HG02981 (cell line): Measurements from ENCODE around the gene CFAP107.
"Not testable (repeated sequence)": the region's sequence is repeated elsewhere in the genome, so short reads cannot be mapped to it uniquely, and the experiment has no call there.

Experiments
- ATAC-seq: cut with Tn5 transposase; IDR thresholded peaks from one replicate; pipeline ENCODE4 v1.9.1; 2021; ENCODE audit warnings: mild to moderate bottlenecking, moderate library complexity; ENCODE audit not compliant: unreplicated experiment

Gene CFAP107

DNA sequence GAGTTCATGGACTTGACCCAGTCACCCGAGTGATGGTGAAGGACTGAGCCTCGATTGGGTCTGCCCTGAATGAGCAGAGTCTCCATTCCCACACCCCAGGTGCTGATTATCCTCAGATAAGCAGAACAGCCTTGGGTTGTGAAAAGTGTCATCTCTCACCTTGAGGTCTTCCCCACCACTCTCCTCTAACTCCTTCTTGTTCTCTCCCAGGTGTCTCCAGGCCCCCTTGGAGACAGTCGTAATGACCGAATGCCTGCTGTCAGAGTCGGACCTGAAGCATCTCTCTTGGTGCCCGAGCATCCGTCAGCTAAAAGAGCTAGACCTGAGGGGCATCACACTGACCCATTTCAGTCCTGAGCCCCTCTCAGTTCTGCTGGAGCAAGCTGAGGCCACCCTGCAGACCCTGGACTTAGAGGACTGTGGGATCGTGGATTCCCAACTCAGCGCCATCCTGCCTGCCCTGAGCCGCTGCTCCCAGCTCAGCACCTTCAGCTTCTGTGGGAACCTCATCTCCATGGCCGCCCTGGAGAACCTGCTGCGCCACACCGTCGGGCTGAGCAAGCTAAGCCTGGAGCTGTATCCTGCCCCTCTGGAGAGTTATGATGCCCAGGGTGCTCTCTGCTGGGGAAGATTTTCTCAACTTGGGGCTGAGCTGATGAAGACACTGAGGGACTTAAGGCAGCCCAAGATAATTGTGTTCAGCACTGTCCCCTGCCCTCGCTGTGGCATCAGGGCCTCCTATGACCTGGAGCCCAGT, 31.0 kb downstream of the CFAP107 start:
- no peak for ATAC-seq

- no peak for ATAC-seq
These were observed 32.1 kb downstream of the CFAP107 start for GRCh38 chr1:12778061-12778460.

DNA sequence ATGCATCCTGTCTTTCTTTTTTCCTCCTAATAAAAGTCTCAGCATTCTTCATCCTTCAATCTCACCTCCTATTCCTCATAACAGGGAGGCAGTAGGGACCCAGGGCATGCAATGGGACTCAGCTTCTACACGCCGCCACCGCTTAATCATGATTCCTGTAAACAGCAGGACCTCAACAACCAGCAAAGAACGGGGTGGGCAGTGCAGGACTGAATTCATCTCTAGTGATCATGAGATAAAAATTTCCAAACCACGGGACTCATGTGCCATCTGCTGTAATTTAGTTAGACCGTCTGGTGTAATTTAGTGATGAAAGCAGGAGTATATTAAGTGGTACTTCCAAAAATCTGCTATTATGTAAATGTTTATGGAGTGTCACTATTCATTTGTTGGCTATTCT, 32.9 kb downstream of the CFAP107 start:
- no peak for ATAC-seq

DNA sequence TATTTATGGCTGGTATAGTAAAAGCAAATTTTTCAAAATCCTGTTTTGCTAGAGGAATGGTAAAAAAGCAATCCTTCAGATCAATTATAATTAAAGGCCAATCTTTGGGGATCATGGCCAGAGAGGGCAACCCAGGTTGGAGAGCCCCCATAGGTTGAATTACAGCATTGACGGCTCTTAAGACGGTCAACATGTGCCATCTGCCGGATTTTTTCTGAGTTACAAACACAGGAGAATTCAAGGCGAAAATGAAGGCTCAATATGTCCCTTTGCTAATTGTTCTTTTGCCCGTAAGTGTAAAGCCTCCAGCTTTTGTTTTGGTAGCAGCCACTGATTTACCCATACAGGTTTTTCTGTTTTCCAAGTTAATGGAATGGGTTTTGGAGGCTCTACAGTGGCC, 35.5 kb downstream of the CFAP107 start:
- not testable (repeated sequence) for ATAC-seq

- ATAC-seq = not testable (repeated sequence)
These were observed 37.8 kb downstream of the CFAP107 start for GRCh38 chr1:12783783-12784182.

DNA sequence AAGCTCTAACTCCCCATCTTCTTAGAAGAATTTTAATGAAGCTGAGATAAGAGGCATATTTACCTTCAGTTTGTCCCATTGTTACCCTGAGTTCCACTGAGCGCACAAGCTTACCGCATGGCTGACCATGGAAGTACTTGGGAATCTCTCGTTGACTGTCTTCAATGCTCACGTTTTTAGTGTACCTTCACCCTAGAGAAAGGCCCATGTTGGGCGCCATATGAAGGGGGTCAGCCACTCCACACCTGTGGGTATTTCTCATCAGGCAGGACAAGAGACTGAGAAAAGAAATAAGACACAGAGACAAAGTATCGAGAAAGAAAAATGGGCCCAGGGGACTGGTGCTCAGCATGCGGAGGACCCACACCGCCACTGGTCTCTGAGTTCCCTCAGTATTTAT, 38.7 kb downstream of the CFAP107 start:
- not testable (repeated sequence) for ATAC-seq

DNA sequence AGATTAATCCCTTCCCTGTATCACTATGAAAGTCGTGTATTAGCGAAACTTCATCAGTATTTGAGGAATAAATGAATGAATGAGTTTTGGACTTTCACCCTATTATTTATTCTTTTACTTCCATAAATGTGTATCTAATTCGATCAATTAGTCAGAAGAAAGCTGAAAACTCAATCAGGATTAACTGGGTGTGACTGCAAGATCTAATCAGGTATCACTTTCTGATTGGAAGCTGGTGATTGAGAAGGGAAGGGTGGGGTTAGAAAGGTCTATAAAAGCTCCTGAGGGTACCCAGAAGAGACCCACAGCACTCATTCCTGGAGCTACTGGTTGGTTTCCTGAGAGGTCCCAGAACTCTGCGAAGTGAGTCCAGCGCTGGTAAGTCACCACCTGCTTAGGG, 45.1 kb downstream of the CFAP107 start, which contains the start of gene PRAMEF1:
TSS of gene PRAMEF1 (plus strand) at position 301 of the 400 bp plus-strand sequence. CDS start 1,831 bp downstream, outside the sequence.
- ATAC-seq = not testable (repeated sequence)

GRCh38 chr1:12798911-12799310, 52.9 kb downstream of the CFAP107 start:
- ATAC-seq = no peak

DNA sequence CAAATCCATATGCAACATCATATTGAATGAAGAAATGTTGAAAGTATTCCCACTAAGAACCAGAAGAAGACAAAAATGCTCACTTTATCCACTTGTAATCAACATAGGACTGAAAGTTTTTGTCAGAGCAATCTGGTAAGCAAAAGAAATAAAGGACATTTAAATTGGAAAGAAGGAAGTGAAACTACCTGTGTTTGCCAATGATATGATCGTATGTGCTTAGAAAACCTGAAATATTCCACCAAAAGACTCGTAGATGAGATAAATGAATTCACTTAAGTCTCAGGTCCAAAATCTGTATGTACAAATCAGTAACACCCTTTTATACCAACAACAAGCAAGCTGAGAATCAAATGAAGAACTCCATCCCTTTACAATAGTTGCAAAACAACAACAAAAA, 53.7 kb downstream of the CFAP107 start:
- ATAC-seq = no peak

- no peak for ATAC-seq
These were observed 63.9 kb downstream of the CFAP107 start for GRCh38 chr1:12809933-12810332.

- no peak for ATAC-seq
These were observed 64.8 kb downstream of the CFAP107 start for GRCh38 chr1:12810691-12811408.

GRCh38 chr1:12811409-12811784, 65.4 kb downstream of the CFAP107 start:
- no peak for ATAC-seq
